ENCODE results near the gene ATP6V1B1. TPM values are rescaled to one million over a fixed set of nuclear protein-coding genes. Genes with fewer than 3 reads are reported as not detected.

ATP6V1B1 gene
- polyA plus RNA-seq, 3 donors: not detected

DNA sequence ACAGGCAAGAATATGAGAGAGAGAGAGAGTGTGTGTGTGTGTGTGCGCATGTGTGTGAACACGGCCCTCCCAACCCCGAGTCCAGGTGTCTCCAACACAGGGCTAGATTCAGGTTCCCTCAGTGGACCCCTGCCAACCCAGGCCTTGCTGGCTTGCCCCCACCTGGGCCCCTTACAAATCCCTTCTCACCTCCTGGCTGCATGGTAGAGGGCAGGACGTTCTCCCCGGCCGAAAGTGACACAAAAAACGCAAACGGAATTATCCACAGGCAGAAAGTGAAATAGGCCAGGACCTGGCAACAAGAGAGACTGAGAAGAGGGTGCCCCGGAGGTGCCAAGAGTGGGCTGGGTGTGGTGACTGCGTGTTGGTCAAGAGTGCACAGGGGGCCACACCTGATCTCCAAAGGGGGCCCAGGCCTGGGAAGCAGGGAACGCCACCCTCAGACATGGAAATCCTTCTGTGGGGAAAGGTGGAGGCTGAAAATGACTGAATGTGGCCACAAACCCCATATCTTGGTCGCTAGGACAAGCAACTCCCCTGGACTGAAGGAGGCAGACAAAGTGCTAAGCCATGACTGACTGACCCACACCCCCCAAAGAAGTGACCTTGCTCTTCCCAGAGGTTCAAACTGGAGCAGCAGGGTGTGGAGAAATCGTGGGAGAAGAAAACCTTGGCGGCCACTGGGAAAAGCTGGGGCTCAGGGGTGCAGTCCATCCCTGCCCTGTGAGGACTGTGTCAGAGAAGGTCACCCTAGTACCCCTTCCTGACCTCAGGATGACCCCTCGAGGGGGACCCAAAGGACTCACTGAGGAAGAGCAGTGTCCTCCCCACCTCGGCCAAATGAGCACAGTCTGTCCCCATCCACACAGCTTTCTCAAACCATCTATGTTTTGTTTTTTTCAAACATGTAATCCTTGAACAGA lies 53.3 kb downstream of the ATP6V1B1 start:
- intact Hi-C loops (cut with micrococcal nuclease): no loop called here
- Mint-ChIP-seq H3K27me3 (ENCODE audit: low read depth in 3 of 3) (peaks cover 0 to 2% (median 0%) of the 10 kb centered on the region in 3 donors), H3K4me3 (no peak overlapping the region), H3K4me1 (peaks cover 37% of the 10 kb centered on the region), H3K27ac (peak overlapping the region in 2 of 7 donors; percentile 8 to 62), H3K9me3 (peaks cover 0 to 3% (median 0%) of the 10 kb centered on the region in 7 donors), H3K36me3 (peaks cover 64 to 74% of the 10 kb centered on the region in 2 donors)
- Histone ChIP-seq H4K20me1 (ENCODE audit: insufficient read depth, low read length) (peaks cover 60% of the 10 kb centered on the region), H3K9ac (ENCODE audit: insufficient read depth, low read length, poor library complexity, severe bottlenecking) (no peak overlapping the region), H3K79me2 (ENCODE audit: insufficient read depth, low read length) (peaks cover 26% of the 10 kb centered on the region), H3K4me3 (replicated peaks in 1 of 3; ENCODE audit: low read depth in 2 of 3, low read length in 3 of 3) (no peak overlapping the region), H3K27me3 (ENCODE audit: control insufficient read depth in 2 of 2, insufficient read depth in 2 of 2, low read length in 2 of 2) (no peaks in the 10 kb centered on the region), H3K36me3 (replicated peaks in 1 of 2; ENCODE audit: control insufficient read depth in 1 of 2, insufficient read depth in 2 of 2, low read length in 2 of 2) (peaks cover 56 to 70% of the 10 kb centered on the region in 2 donors), H3K9me3 (replicated peaks in 1 of 2; ENCODE audit: control insufficient read depth in 1 of 2, insufficient read depth in 1 of 2, low read length in 2 of 2) (no peaks in the 10 kb centered on the region), H3K4me2 (replicated peaks; ENCODE audit: extremely low read depth, low read length, poor library complexity, severe bottlenecking) (no peak overlapping the region), H3K27ac (ENCODE audit: low read depth in 1 of 2, low read length in 2 of 2) (no peak overlapping the region), H3K4me1 (ENCODE audit: control insufficient read depth in 1 of 2, insufficient read depth in 2 of 2, low read length in 2 of 2) (peaks cover 19 to 24% of the 10 kb centered on the region in 2 donors), H2AFZ (ENCODE audit: insufficient read depth, low read depth, low read length, poor library complexity, severe bottlenecking) (no peak overlapping the region)
- WGBS (ENCODE audit: insufficient coverage): 95% methylated on average over 13 of the region's 16 CpGs
- TF ChIP-seq, protein P1, sequence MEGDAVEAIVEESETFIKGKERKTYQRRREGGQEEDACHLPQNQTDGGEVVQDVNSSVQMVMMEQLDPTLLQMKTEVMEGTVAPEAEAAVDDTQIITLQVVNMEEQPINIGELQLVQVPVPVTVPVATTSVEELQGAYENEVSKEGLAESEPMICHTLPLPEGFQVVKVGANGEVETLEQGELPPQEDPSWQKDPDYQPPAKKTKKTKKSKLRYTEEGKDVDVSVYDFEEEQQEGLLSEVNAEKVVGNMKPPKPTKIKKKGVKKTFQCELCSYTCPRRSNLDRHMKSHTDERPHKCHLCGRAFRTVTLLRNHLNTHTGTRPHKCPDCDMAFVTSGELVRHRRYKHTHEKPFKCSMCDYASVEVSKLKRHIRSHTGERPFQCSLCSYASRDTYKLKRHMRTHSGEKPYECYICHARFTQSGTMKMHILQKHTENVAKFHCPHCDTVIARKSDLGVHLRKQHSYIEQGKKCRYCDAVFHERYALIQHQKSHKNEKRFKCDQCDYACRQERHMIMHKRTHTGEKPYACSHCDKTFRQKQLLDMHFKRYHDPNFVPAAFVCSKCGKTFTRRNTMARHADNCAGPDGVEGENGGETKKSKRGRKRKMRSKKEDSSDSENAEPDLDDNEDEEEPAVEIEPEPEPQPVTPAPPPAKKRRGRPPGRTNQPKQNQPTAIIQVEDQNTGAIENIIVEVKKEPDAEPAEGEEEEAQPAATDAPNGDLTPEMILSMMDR (IDR thresholded peaks at IDR 0.05): no peak
- no peak for DNase-seq

DNA sequence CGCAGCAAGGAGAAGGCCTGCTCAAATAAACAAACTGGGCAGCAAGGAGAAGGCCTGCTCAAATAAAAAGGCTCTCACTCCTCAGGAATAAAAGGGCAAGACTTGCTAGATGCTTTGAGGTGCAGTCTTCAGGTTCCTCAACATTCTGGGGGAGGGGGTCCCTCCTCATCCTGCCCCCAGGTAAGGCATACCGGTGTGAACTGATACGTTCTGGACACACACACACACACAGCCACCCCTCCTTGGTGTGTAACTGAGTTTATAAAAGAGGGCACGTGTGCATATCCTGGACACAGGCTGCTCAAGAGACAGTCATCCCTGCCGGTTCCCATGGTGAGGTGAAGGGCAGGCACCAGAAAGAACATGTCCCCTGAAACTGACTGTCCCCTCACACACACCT lies 54.5 kb downstream of the ATP6V1B1 start:
- no peak for DNase-seq
- Mint-ChIP-seq H3K4me3 (no peak overlapping the region), H3K27me3 (ENCODE audit: low read depth in 3 of 3) (peaks cover 0 to 2% (median 0%) of the 10 kb centered on the region in 3 donors), H3K27ac (no peak overlapping the region), H3K36me3 (peaks cover 63 to 72% of the 10 kb centered on the region in 2 donors), H3K4me1 (peaks cover 34% of the 10 kb centered on the region), H3K9me3 (peaks cover 0 to 3% (median 0%) of the 10 kb centered on the region in 7 donors)
- no peaks in the 10 kb centered on the region for H3K27me3 ChIP-seq (ENCODE audit: control insufficient read depth in 2 of 2, insufficient read depth in 2 of 2, low read length in 2 of 2)
- peaks cover 17 to 21% of the 10 kb centered on the region in 2 donors for H3K4me1 ChIP-seq (ENCODE audit: control insufficient read depth in 1 of 2, insufficient read depth in 2 of 2, low read length in 2 of 2)
- no peak overlapping the region for H3K4me3 ChIP-seq (replicated peaks in 1 of 3; ENCODE audit: low read depth in 2 of 3, low read length in 3 of 3)
- peaks cover 54% of the 10 kb centered on the region for H4K20me1 ChIP-seq (ENCODE audit: insufficient read depth, low read length)
- no CpG with 5 or more reads among the region's 5 CpGs for WGBS (ENCODE audit: insufficient coverage)
- H3K9ac ChIP-seq (ENCODE audit: insufficient read depth, low read length, poor library complexity, severe bottlenecking): no peak overlapping the region
- H3K27ac ChIP-seq (ENCODE audit: low read depth in 1 of 2, low read length in 2 of 2): no peak overlapping the region
- intact Hi-C loops (cut with micrococcal nuclease): no loop called here
- H3K36me3 ChIP-seq (replicated peaks in 1 of 2; ENCODE audit: control insufficient read depth in 1 of 2, insufficient read depth in 2 of 2, low read length in 2 of 2): peaks cover 56 to 70% of the 10 kb centered on the region in 2 donors
- H3K4me2 ChIP-seq (replicated peaks; ENCODE audit: extremely low read depth, low read length, poor library complexity, severe bottlenecking): no peak overlapping the region
- H2AFZ ChIP-seq (ENCODE audit: insufficient read depth, low read depth, low read length, poor library complexity, severe bottlenecking): no peak overlapping the region
- peaks cover 35% of the 10 kb centered on the region for H3K79me2 ChIP-seq (ENCODE audit: insufficient read depth, low read length)
- TF ChIP-seq, protein P1 (IDR thresholded peaks at IDR 0.05): no peak
- no peaks in the 10 kb centered on the region for H3K9me3 ChIP-seq (replicated peaks in 1 of 2; ENCODE audit: control insufficient read depth in 1 of 2, insufficient read depth in 1 of 2, low read length in 2 of 2)
